ENCODE measurements around the gene GPC5.

Gene GPC5

GRCh38 chr13:91804724-91805123, 406.3 kb downstream of the GPC5 start:
- no peak for TF ChIP-seq CTCF (conservative IDR thresholded peaks at IDR 0.05; ENCODE audit: control insufficient read depth, insufficient read depth, low read depth, low read length)
- H3K4me3 ChIP-seq (ENCODE audit: control insufficient read depth, low read depth, low read length) = no peak overlapping the region
- no peak for DNase-seq (ENCODE audit: low read depth)

DNA sequence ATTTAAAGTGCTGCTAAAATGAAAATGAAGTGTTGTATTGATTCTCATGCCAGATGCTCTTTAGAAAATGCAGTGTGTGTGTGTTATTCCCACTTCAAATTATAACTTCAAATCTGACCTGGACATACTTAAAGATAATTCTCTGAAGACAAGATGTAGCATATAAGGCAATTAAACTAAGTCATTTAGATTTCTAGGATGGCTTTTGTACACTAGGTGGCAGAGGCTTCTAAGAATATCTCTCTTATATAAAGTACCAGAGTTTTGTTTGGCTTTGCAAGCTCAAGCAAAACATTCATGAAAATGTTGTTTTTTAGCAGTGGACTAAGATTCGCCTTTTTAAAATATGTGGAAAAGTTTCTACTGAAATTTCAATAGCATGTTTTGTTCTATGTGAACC, 407.2 kb downstream of the GPC5 start:
- H3K4me3 ChIP-seq (ENCODE audit: control insufficient read depth, low read depth, low read length) = no peak overlapping the region
- DNase-seq (ENCODE audit: low read depth) = no peak
- TF ChIP-seq CTCF (conservative IDR thresholded peaks at IDR 0.05; ENCODE audit: control insufficient read depth, insufficient read depth, low read depth, low read length) = no peak

DNA sequence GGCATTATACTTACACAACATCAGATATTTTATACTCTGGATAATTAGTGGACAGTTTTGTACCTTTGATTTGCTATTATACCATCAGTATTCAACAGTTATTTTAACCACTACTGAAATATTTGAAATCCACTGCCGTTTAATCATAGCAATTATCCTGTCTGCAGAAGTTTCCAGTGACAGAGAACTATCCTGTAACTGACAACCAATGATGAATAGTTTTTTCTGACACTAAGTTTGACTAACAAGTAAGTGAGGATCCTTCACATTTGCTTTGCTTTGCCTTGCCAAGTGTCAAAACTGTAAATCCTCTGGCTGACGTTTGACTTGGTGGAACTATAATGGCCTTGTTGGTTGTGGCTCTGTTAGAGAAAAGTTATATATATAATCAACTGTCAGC, 410.7 kb downstream of the GPC5 start:
- no peak for DNase-seq (ENCODE audit: low read depth)
- no peak overlapping the region for H3K4me3 ChIP-seq (ENCODE audit: control insufficient read depth, low read depth, low read length)
- TF ChIP-seq CTCF (conservative IDR thresholded peaks at IDR 0.05; ENCODE audit: control insufficient read depth, insufficient read depth, low read depth, low read length) = no peak

DNA sequence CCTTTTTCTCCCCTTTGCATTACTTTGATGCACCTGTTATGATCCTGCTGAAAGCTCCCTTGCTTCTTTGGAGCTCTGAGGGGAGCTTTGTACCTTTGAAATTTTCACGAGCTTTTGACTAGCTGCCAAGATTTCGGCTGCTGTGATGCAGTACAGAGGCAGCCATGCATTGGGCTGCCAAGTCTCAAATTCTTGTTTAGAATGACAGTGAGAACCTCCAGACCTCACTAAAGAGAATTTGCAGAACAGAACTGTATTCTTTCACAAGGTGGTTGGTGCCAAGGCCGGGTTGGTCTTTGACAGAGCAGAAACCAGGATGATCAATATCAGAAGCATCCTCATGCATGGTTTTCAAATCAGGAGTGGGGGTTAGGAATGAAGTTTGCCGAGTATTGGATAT, 414.8 kb downstream of the GPC5 start:
- no peak for TF ChIP-seq CTCF (conservative IDR thresholded peaks at IDR 0.05; ENCODE audit: control insufficient read depth, insufficient read depth, low read depth, low read length)
- DNase-seq (ENCODE audit: low read depth) = no peak
- no peak overlapping the region for H3K4me3 ChIP-seq (ENCODE audit: control insufficient read depth, low read depth, low read length)

DNA sequence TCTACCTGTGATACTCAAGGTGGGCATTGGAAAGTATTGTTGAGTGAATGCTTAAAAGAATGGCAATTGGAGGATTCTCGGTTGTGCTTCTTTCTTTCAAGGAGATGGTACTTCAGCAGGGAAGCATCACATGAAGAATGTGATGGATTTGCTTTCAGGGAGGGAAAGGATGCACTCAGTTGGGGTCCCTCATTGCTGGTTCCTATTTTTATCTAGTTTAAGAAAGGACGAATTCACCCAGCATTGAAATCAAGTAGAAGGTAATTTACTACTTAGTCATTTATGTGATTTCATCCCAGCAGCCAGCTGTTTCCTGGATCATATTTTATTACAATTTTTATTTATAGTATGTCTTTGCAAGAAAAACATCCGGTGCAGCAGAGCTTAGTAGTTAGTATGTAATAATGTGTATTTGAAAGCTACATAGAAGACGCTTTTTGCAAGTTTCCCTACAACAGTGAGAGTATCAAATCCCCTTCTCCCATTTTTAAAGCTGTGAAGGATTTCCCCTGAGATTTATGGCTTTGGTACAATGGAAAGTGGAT, 417.9 kb downstream of the GPC5 start:
- TF ChIP-seq CTCF (conservative IDR thresholded peaks at IDR 0.05; ENCODE audit: control insufficient read depth, insufficient read depth, low read depth, low read length) = no peak
- no peak overlapping the region for H3K4me3 ChIP-seq (ENCODE audit: control insufficient read depth, low read depth, low read length)
- DNase-seq (ENCODE audit: low read depth) = no peak

- peak; percentile 17 for TF ChIP-seq CTCF (conservative IDR thresholded peaks at IDR 0.05; ENCODE audit: control insufficient read depth, insufficient read depth, low read depth, low read length)
- no peak overlapping the region for H3K4me3 ChIP-seq (ENCODE audit: control insufficient read depth, low read depth, low read length)
- peak; percentile 4 for DNase-seq (ENCODE audit: low read depth)
Measured at GRCh38 chr13:91817250-91817649, 418.8 kb downstream of the GPC5 start.

- TF ChIP-seq CTCF (conservative IDR thresholded peaks at IDR 0.05; ENCODE audit: control insufficient read depth, insufficient read depth, low read depth, low read length) = no peak
- DNase-seq (ENCODE audit: low read depth) = no peak
- no peak overlapping the region for H3K4me3 ChIP-seq (ENCODE audit: control insufficient read depth, low read depth, low read length)
Measured at GRCh38 chr13:91824416-91824815, 426.0 kb downstream of the GPC5 start.
